HEK293T (cell line): ENCODE measurements around the gene C14orf180.

ENCODE experiments used
- CTCF ChIA-PET: fragments of 350-600 bp; formaldehyde crosslinking; extraction: SDS; loops from one replicate; lab custom pipeline; 2021; ENCODE audit warnings: antibody characterized with exemption, inconsistent platforms; lab: Yijun Ruan, JAX
- POLR2A ChIA-PET: fragments of 350-600 bp; formaldehyde crosslinking; extraction: SDS; loops from one replicate; lab custom pipeline; 2020; ENCODE audit warnings: antibody characterized with exemption, inconsistent platforms; lab: Yijun Ruan, JAX
- DNase-seq: peaks from one replicate; pipeline ENCODE4 v3.0.0; 2012; ENCODE audit warnings: mixed read lengths; ENCODE audit errors: extremely low spot score
- ARNT ChIP-seq: fragments of 450-650 bp; IDR thresholded peaks from 2 replicates; pipeline ENCODE4 v1.6.1; 2017; ENCODE audit warnings: mild to moderate bottlenecking
- BHLHE40 ChIP-seq: fragments of 450-650 bp; IDR thresholded peaks from 2 replicates; pipeline ENCODE4 v1.6.1; 2016; ENCODE audit warnings: mild to moderate bottlenecking, moderate library complexity, borderline replicate concordance
- CTBP1 ChIP-seq: fragments of 450-650 bp; IDR thresholded peaks from 2 replicates; pipeline ENCODE4 v1.6.1; 2016; ENCODE audit warnings: borderline replicate concordance
- ELF4 ChIP-seq: fragments of 450-650 bp; IDR thresholded peaks from 2 replicates; pipeline ENCODE4 v1.6.1; 2017; ENCODE audit warnings: antibody characterized with exemption
- FOXA1 ChIP-seq: fragments of 450-650 bp; IDR thresholded peaks from 2 replicates; pipeline ENCODE4 v1.6.1; 2016; ENCODE audit warnings: mild to moderate bottlenecking
- FOXK2 ChIP-seq: fragments of 450-650 bp; IDR thresholded peaks from 2 replicates; pipeline ENCODE4 v1.6.1; 2016; ENCODE audit warnings: mild to moderate bottlenecking
- FOXM1 ChIP-seq: fragments of 450-650 bp; IDR thresholded peaks from 2 replicates; pipeline ENCODE4 v1.6.1; 2017; ENCODE audit warnings: mild to moderate bottlenecking, borderline replicate concordance
- HDGF ChIP-seq: fragments of 450-650 bp; IDR thresholded peaks from 2 replicates; pipeline ENCODE4 v1.6.1; 2017; ENCODE audit warnings: antibody characterized with exemption, borderline replicate concordance
- L3MBTL2 ChIP-seq: fragments of 450-650 bp; conservative IDR thresholded peaks from 2 replicates; pipeline ENCODE4 v1.6.1; 2016; ENCODE audit warnings: mild to moderate bottlenecking
- LEF1 ChIP-seq: fragments of 450-650 bp; IDR thresholded peaks from 2 replicates; pipeline ENCODE4 v1.6.1; 2017; ENCODE audit warnings: mild to moderate bottlenecking, borderline replicate concordance
- NFRKB ChIP-seq: fragments of 450-650 bp; IDR thresholded peaks from 2 replicates; pipeline ENCODE4 v1.6.1; 2016; ENCODE audit warnings: mild to moderate bottlenecking, moderate library complexity
- PKNOX1 ChIP-seq: fragments of 450-650 bp; IDR thresholded peaks from 2 replicates; pipeline ENCODE4 v1.6.1; 2016
- SP1 ChIP-seq: fragments of 450-650 bp; IDR thresholded peaks from 2 replicates; pipeline ENCODE4 v1.6.1; 2017
- SUZ12 ChIP-seq: fragments of 450-650 bp; IDR thresholded peaks from 2 replicates; pipeline ENCODE4 v1.6.1; 2016; ENCODE audit warnings: mild to moderate bottlenecking
- TARDBP ChIP-seq: fragments of 450-650 bp; IDR thresholded peaks from 2 replicates; pipeline ENCODE4 v1.6.1; 2016
- ZNF384 ChIP-seq: fragments of 450-650 bp; IDR thresholded peaks from 2 replicates; pipeline ENCODE4 v1.6.1; 2016

The C14orf180 gene

GRCh38 chr14:104548802-104549535 is 30.6 kb upstream of the C14orf180 start:
- no peak for DNase-seq
- CTCF ChIA-PET = no interaction called here
- POLR2A ChIA-PET = no interaction called here
- TF ChIP-seq ELF4 (no peak), SP1 (no peak), SUZ12 (no peak), FOXM1 (no peak), L3MBTL2 (no peak), FOXA1 (no peak), TARDBP (no peak), BHLHE40 (no peak), ARNT (no peak), FOXK2 (no peak), ZNF384 (no peak), NFRKB (no peak), PKNOX1 (no peak), CTBP1 (no peak), LEF1 (no peak), HDGF (no peak)

GRCh38 chr14:104549536-104550339 is 29.8 kb upstream of the C14orf180 start:
- POLR2A ChIA-PET = no interaction called here
- no peak for TF ChIP-seq ZNF384
- no peak for TF ChIP-seq LEF1
- no peak for TF ChIP-seq BHLHE40
- TF ChIP-seq FOXM1 = no peak
- TF ChIP-seq SUZ12 = no peak
- TF ChIP-seq L3MBTL2 = no peak
- CTCF ChIA-PET = no interaction called here

GRCh38 chr14:104550340-104550860 is 29.2 kb upstream of the C14orf180 start:
- TF ChIP-seq NFRKB (no peak), CTBP1 (no peak), FOXA1 (no peak), TARDBP (no peak), FOXM1 (no peak), FOXK2 (no peak)
- DNase-seq = no peak
- ChIA-PET CTCF (no interaction called here), POLR2A (no interaction called here)

More at GRCh38 chr14:104549536-104550339, 29.8 kb upstream of the C14orf180 start:
- no peak for DNase-seq

- ChIA-PET POLR2A (no interaction called here), CTCF (interaction anchor here (0.7 kb wide), 1 partner anchor 13 kb away, joined by 3 read pairs; no protein-coding TSS in a partner anchor)
- DNase-seq = no peak
- TF ChIP-seq TARDBP (no peak), LEF1 (no peak), ELF4 (no peak), SUZ12 (no peak), ARNT (no peak), L3MBTL2 (no peak), SP1 (no peak), FOXA1 (no peak)
Observed at GRCh38 chr14:104550861-104551728, 28.5 kb upstream of the C14orf180 start.

GRCh38 chr14:104551851-104552737 is 27.5 kb upstream of the C14orf180 start:
- CTCF ChIA-PET = no interaction called here
- no peak for TF ChIP-seq PKNOX1
- no peak for TF ChIP-seq SUZ12
- no peak for TF ChIP-seq TARDBP
- no peak for TF ChIP-seq L3MBTL2
- TF ChIP-seq FOXM1 = no peak
- no peak for TF ChIP-seq FOXK2
- TF ChIP-seq FOXA1 = no peak
- TF ChIP-seq ZNF384 = no peak
- no peak for TF ChIP-seq HDGF
- TF ChIP-seq ARNT = no peak
- no peak for TF ChIP-seq BHLHE40
- TF ChIP-seq NFRKB = no peak
- TF ChIP-seq SP1 = no peak
- no peak for TF ChIP-seq CTBP1
- no peak for TF ChIP-seq LEF1
- POLR2A ChIA-PET = no interaction called here
- DNase-seq = no peak
